ENCODE data around the gene PARD3B.

GRCh38 chr2:204964414-204964813, 419.1 kb downstream of the PARD3B start:
- no peak for TF ChIP-seq TAF1 (IDR thresholded peaks at IDR 0.05; ENCODE audit: low read depth, low read length)
- TF ChIP-seq POLR2A (IDR thresholded peaks at IDR 0.05; ENCODE audit: low read depth, low read length): no peak
- TF ChIP-seq POLR2AphosphoS5 (IDR thresholded peaks at IDR 0.05; ENCODE audit: low read depth, low read length): no peak
- no peak for TF ChIP-seq POU2F2 (IDR thresholded peaks at IDR 0.05; ENCODE audit: low read depth, low read length)

Data from GM12891 (cell line).